HEK293 (cell line): ENCODE measurements around the gene SLC2A8.

Experiments
- CTCF ChIA-PET: fragments of 350-600 bp; formaldehyde crosslinking; extraction: SDS; loops from one replicate; lab custom pipeline; 2021; ENCODE audit warnings: antibody characterized with exemption; lab: Yijun Ruan, JAX
- POLR2A ChIA-PET: fragments of 300-600 bp; formaldehyde crosslinking; extraction: SDS; loops from one replicate; lab custom pipeline; 2020; ENCODE audit warnings: antibody characterized with exemption, inconsistent platforms; lab: Yijun Ruan, JAX
- H3K27ac ChIP-seq: fragments of 200-500 bp; sonication (Bioruptor generic); 2 replicates; pipeline ENCODE4 v1.5.1; 2014; ENCODE audit warnings: low read depth, low read length, control low read depth, inconsistent platforms; ENCODE audit errors: extremely low read depth
- H3K36me3 ChIP-seq, 2 experiments: fragments of 200-500 bp in 1 of 2; sonication (Bioruptor generic) in 1 of 2; 1 replicate in 1 of 2; 2 replicates in 1 of 2; pipeline ENCODE4 v1.5.1; 2014 to 2017; ENCODE audit warnings: inconsistent platforms in 2 of 2, low read length in 2 of 2; ENCODE audit not compliant: control insufficient read depth in 2 of 2, insufficient read depth in 1 of 2
- H3K4me1 ChIP-seq: fragments of 200-500 bp; sonication (Bioruptor generic); 2 replicates; pipeline ENCODE4 v1.5.1; 2014; ENCODE audit warnings: mild to moderate bottlenecking, low read length, inconsistent platforms; ENCODE audit not compliant: control insufficient read depth, insufficient read depth
- H3K4me3 ChIP-seq: 2 replicates; pipeline ENCODE4 v1.5.1; 2011; ENCODE audit warnings: low read depth, mild to moderate bottlenecking, control low read depth, low read length, moderate library complexity
- H3K9me3 ChIP-seq: fragments of 200-500 bp; sonication (Bioruptor generic); 2 replicates; pipeline ENCODE4 v1.5.1; 2014; ENCODE audit warnings: low read depth, low read length, inconsistent platforms; ENCODE audit not compliant: control insufficient read depth, insufficient read depth
- GLIS2 ChIP-seq: fragments of 450-650 bp; formaldehyde crosslinking; IDR thresholded peaks from 2 replicates; pipeline ENCODE4 v1.5.1; 2016; ENCODE audit warnings: missing biosample characterization, missing genetic modification characterization
- HOXA7 ChIP-seq: sonication (generic); formaldehyde crosslinking; IDR thresholded peaks from 2 replicates; pipeline ENCODE4 v1.8.1; 2022; ENCODE audit warnings: missing genetic modification reagents, borderline replicate concordance
- MEIS1 ChIP-seq: sonication (generic); formaldehyde crosslinking; IDR thresholded peaks from 2 replicates; pipeline ENCODE4 v1.8.1; 2022; ENCODE audit warnings: missing genetic modification reagents, mild to moderate bottlenecking, borderline replicate concordance
- ZBTB1 ChIP-seq: fragments of 450-650 bp; formaldehyde crosslinking; IDR thresholded peaks from 2 replicates; pipeline ENCODE4 v1.5.1; 2016; ENCODE audit warnings: missing biosample characterization, missing genetic modification characterization
- ZBTB7A ChIP-seq: fragments of 450-650 bp; formaldehyde crosslinking; IDR thresholded peaks from 2 replicates; pipeline ENCODE4 v1.5.1; 2016; ENCODE audit warnings: low read depth, missing biosample characterization, missing genetic modification characterization
- ZNF112 ChIP-seq: fragments of 450-650 bp; formaldehyde crosslinking; IDR thresholded peaks from 2 replicates; pipeline ENCODE4 v1.5.0; 2017; ENCODE audit warnings: missing biosample characterization, missing genetic modification characterization
- ZNF132 ChIP-seq: fragments of 450-650 bp; formaldehyde crosslinking; IDR thresholded peaks from 2 replicates; pipeline ENCODE4 v1.5.1; 2017; ENCODE audit warnings: missing biosample characterization, missing genetic modification characterization, borderline replicate concordance
- ZNF2 ChIP-seq: fragments of 450-650 bp; formaldehyde crosslinking; IDR thresholded peaks from 2 replicates; pipeline ENCODE4 v1.5.1; 2016; ENCODE audit warnings: missing biosample characterization, missing genetic modification characterization
- ZNF324 ChIP-seq: fragments of 450-650 bp; formaldehyde crosslinking; IDR thresholded peaks from 2 replicates; pipeline ENCODE4 v1.5.1; 2016; ENCODE audit warnings: missing biosample characterization, missing genetic modification characterization
- ZNF335 ChIP-seq: fragments of 450-650 bp; formaldehyde crosslinking; conservative IDR thresholded peaks from 2 replicates; pipeline ENCODE4 v1.5.1; 2016; ENCODE audit warnings: missing biosample characterization, missing genetic modification characterization
- ZNF521 ChIP-seq: fragments of 450-650 bp; formaldehyde crosslinking; IDR thresholded peaks from 2 replicates; pipeline ENCODE4 v1.5.1; 2017; ENCODE audit warnings: missing biosample characterization, mild to moderate bottlenecking, missing genetic modification characterization
- ZNF558 ChIP-seq: fragments of 450-650 bp; formaldehyde crosslinking; IDR thresholded peaks from 2 replicates; pipeline ENCODE4 v1.5.1; 2016; ENCODE audit warnings: missing biosample characterization, missing genetic modification characterization
- ZNF664 ChIP-seq: fragments of 450-650 bp; formaldehyde crosslinking; IDR thresholded peaks from 2 replicates; pipeline ENCODE4 v1.5.1; 2016; ENCODE audit warnings: missing biosample characterization, missing genetic modification characterization
- ZNF76 ChIP-seq: fragments of 450-650 bp; formaldehyde crosslinking; IDR thresholded peaks from 2 replicates; pipeline ENCODE4; 2016; ENCODE audit warnings: low read depth, missing biosample characterization, missing genetic modification characterization, borderline replicate concordance
- ZNF768 ChIP-seq: fragments of 450-650 bp; formaldehyde crosslinking; IDR thresholded peaks from 2 replicates; pipeline ENCODE4 v1.5.1; 2018; ENCODE audit warnings: missing biosample characterization, mild to moderate bottlenecking, missing genetic modification characterization
- ZNF777 ChIP-seq: fragments of 450-650 bp; formaldehyde crosslinking; IDR thresholded peaks from 2 replicates; pipeline ENCODE4 v1.5.1; 2017; ENCODE audit warnings: missing biosample characterization, missing genetic modification characterization, borderline replicate concordance
- ZNF785 ChIP-seq: fragments of 450-650 bp; formaldehyde crosslinking; IDR thresholded peaks from 2 replicates; pipeline ENCODE4 v1.5.1; 2016; ENCODE audit warnings: missing biosample characterization, missing genetic modification characterization
- ZNF791 ChIP-seq: fragments of 450-650 bp; formaldehyde crosslinking; IDR thresholded peaks from 2 replicates; pipeline ENCODE4 v1.5.1; 2016; ENCODE audit warnings: missing biosample characterization, missing genetic modification characterization
- ZNF792 ChIP-seq: fragments of 450-650 bp; formaldehyde crosslinking; IDR thresholded peaks from 2 replicates; pipeline ENCODE4 v1.5.1; 2016; ENCODE audit warnings: missing biosample characterization, missing genetic modification characterization
- TF ChIP-seq, protein P1 (sequence below): fragments of 450-650 bp; formaldehyde crosslinking; IDR thresholded peaks from 2 replicates; pipeline ENCODE4 v1.5.1; 2016; ENCODE audit warnings: missing biosample characterization, missing genetic modification characterization
- TF ChIP-seq, protein P2 (sequence below): fragments of 450-650 bp; formaldehyde crosslinking; IDR thresholded peaks from 2 replicates; pipeline ENCODE4 v1.5.1; 2017; ENCODE audit warnings: missing biosample characterization, missing genetic modification characterization
- TF ChIP-seq, protein P3 (sequence below): fragments of 450-650 bp; formaldehyde crosslinking; IDR thresholded peaks from 2 replicates; pipeline ENCODE4 v1.5.1; 2016; ENCODE audit warnings: missing biosample characterization, missing genetic modification characterization
- TF ChIP-seq, protein P4 (sequence below): fragments of 450-650 bp; formaldehyde crosslinking; IDR thresholded peaks from 2 replicates; pipeline ENCODE4; 2016; ENCODE audit warnings: missing biosample characterization, missing genetic modification characterization

The SLC2A8 gene

DNA sequence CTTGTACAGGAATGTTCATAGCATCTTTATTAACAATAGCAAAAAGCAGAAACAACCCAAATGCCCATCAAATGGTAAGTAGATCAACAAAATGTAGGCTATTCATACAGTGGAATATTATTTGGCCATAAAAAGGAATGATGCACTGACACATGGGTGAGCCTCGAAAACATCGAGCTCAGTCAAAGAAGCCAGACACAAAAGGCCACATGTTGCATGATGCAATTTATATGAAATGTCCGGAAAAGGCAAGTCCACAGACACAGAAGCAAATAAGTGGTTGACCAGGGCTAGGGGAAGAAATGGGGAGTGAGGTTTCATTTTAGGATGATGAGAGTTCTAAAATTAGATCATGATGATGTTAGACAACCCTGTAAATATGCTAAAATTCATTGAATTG is 16.5 kb upstream of the SLC2A8 start:
- no peaks in the 10 kb centered on the region for H3K4me1 ChIP-seq
- ChIA-PET POLR2A (no interaction called here), CTCF (interaction anchor here (0.6 to 1.2 kb wide), 4 partner anchors 16 to 1071 kb away, joined by 3 to 5 read pairs (median 4); partner anchors contain the start of gene SLC2A8)
- TF ChIP-seq, protein P1, sequence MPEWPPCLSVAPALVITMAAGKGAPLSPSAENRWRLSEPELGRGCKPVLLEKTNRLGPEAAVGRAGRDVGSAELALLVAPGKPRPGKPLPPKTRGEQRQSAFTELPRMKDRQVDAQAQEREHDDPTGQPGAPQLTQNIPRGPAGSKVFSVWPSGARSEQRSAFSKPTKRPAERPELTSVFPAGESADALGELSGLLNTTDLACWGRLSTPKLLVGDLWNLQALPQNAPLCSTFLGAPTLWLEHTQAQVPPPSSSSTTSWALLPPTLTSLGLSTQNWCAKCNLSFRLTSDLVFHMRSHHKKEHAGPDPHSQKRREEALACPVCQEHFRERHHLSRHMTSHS: no peak
- TF ChIP-seq, protein P2, sequence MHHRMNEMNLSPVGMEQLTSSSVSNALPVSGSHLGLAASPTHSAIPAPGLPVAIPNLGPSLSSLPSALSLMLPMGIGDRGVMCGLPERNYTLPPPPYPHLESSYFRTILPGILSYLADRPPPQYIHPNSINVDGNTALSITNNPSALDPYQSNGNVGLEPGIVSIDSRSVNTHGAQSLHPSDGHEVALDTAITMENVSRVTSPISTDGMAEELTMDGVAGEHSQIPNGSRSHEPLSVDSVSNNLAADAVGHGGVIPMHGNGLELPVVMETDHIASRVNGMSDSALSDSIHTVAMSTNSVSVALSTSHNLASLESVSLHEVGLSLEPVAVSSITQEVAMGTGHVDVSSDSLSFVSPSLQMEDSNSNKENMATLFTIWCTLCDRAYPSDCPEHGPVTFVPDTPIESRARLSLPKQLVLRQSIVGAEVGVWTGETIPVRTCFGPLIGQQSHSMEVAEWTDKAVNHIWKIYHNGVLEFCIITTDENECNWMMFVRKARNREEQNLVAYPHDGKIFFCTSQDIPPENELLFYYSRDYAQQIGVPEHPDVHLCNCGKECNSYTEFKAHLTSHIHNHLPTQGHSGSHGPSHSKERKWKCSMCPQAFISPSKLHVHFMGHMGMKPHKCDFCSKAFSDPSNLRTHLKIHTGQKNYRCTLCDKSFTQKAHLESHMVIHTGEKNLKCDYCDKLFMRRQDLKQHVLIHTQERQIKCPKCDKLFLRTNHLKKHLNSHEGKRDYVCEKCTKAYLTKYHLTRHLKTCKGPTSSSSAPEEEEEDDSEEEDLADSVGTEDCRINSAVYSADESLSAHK (tag by site-specific recombination): peak; percentile 53; the same call in 1 of the 2 replicates
- no peak overlapping the region for H3K4me3 ChIP-seq
- H3K9me3 ChIP-seq: no peaks in the 10 kb centered on the region
- no peaks in the 10 kb centered on the region for H3K36me3 ChIP-seq
- H3K27ac ChIP-seq: no peak overlapping the region

DNA sequence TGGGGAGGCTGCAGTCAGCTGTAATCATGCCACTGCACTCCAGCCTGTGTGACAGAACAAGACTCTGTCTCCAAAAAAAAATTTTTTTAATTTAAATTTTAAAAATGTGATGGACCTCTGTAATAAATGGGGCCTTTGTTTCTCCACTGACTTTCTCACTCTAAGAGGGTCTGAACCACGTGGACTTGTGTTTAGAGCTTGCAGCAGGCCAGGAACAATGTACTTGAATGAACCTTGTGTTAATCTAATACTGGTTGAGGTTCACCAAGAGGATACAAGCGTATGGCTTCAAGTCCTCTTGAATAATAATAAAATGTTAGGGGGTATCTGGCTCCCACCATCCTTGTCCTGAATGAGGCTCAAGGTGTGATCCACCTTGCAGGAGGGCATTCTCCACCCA is 14.4 kb upstream of the SLC2A8 start:
- TF ChIP-seq ZNF132 (tag by site-specific recombination): no peak
- TF ChIP-seq, protein P3, sequence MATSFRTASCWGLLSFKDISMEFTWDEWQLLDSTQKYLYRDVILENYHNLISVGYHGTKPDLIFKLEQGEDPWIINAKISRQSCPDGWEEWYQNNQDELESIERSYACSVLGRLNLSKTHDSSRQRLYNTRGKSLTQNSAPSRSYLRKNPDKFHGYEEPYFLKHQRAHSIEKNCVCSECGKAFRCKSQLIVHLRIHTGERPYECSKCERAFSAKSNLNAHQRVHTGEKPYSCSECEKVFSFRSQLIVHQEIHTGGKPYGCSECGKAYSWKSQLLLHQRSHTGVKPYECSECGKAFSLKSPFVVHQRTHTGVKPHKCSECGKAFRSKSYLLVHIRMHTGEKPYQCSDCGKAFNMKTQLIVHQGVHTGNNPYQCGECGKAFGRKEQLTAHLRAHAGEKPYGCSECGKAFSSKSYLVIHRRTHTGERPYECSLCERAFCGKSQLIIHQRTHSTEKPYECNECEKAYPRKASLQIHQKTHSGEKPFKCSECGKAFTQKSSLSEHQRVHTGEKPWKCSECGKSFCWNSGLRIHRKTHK: no peak
- no peak for TF ChIP-seq ZNF76
- TF ChIP-seq ZNF664 (tag by site-specific recombination): no peak
- no peak for TF ChIP-seq ZNF768 (tag by site-specific recombination)
- TF ChIP-seq ZNF792 (tag by site-specific recombination): no peak
- TF ChIP-seq, protein P4, sequence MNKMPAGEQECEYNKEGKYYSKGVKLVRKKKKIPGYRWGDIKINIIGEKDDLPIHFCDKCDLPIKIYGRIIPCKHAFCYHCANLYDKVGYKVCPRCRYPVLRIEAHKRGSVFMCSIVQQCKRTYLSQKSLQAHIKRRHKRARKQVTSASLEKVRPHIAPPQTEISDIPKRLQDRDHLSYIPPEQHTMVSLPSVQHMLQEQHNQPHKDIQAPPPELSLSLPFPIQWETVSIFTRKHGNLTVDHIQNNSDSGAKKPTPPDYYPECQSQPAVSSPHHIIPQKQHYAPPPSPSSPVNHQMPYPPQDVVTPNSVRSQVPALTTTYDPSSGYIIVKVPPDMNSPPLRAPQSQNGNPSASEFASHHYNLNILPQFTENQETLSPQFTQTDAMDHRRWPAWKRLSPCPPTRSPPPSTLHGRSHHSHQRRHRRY: no peak
- TF ChIP-seq ZNF324 (tag by site-specific recombination): no peak
- no peak for TF ChIP-seq ZNF521 (tag by site-specific recombination)
- TF ChIP-seq GLIS2 (tag by site-specific recombination): no peak
- no peak for TF ChIP-seq ZNF785 (tag by site-specific recombination)

DNA sequence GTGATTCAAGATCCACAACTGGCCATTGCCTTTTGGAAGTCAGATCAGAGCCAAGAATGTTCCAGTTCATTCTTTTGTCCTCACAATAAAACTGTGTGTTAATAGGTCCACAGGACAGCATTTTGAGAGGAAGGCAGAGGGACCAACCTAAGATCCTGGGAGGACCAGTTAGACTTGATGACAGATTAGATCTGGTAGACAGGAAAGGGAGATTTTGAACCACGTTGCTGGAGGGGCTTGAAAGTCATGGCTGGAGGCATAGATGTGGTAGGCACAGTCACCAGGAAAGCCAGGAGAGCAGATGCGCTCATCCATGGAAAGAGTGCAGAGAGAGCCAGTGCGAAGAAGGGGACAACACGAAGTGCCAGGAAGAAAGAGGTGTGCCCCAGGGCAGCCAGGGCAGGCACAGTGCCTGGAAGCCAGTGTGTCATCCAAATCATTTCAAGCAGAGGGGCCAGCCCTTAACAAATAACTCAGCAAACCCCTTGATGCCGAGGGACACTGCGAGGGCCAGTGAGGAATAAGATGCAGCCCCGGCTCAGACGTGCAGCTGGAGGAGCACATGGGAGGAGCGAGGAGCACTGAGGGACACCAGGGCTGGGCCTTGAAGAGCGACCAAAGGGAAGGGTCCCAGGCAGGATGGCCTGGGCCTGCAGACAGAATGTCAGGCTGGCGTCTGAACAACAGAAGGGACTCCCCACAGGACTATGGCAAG is 12.8 kb upstream of the SLC2A8 start:
- no peak overlapping the region for H3K27ac ChIP-seq
- H3K9me3 ChIP-seq: no peaks in the 10 kb centered on the region
- ChIA-PET CTCF (no interaction called here), POLR2A (no interaction called here)
- no peak overlapping the region for H3K4me3 ChIP-seq
- peaks cover 6% of the 10 kb centered on the region for H3K4me1 ChIP-seq
- no peaks in the 10 kb centered on the region for H3K36me3 ChIP-seq
- TF ChIP-seq MEIS1 (CRISPR knock-in tag) (no peak), ZNF777 (tag by site-specific recombination) (no peak), ZNF558 (no peak), ZNF335 (tag by site-specific recombination) (no peak), ZNF112 (tag by site-specific recombination) (no peak), HOXA7 (CRISPR knock-in tag) (no peak), ZBTB1 (no peak), ZNF791 (tag by site-specific recombination) (no peak), ZBTB7A (tag by site-specific recombination) (no peak), ZNF2 (tag by site-specific recombination) (no peak)

More for the DNA sequence above, 14.4 kb upstream of the SLC2A8 start:
- no peaks in the 10 kb centered on the region for H3K36me3 ChIP-seq
- ChIA-PET CTCF (no interaction called here), POLR2A (no interaction called here)
- H3K4me1 ChIP-seq: no peaks in the 10 kb centered on the region
- no peaks in the 10 kb centered on the region for H3K9me3 ChIP-seq
- H3K4me3 ChIP-seq: no peak overlapping the region
- H3K27ac ChIP-seq: no peak overlapping the region
